ENCODE data around the gene EIF4G1. TPM values are rescaled to one million over a fixed set of nuclear protein-coding genes. Genes with fewer than 3 reads are reported as not detected.

EIF4G1 gene
- total RNA-seq, 1 experiment from 2014 or later: 798 TPM

DNA sequence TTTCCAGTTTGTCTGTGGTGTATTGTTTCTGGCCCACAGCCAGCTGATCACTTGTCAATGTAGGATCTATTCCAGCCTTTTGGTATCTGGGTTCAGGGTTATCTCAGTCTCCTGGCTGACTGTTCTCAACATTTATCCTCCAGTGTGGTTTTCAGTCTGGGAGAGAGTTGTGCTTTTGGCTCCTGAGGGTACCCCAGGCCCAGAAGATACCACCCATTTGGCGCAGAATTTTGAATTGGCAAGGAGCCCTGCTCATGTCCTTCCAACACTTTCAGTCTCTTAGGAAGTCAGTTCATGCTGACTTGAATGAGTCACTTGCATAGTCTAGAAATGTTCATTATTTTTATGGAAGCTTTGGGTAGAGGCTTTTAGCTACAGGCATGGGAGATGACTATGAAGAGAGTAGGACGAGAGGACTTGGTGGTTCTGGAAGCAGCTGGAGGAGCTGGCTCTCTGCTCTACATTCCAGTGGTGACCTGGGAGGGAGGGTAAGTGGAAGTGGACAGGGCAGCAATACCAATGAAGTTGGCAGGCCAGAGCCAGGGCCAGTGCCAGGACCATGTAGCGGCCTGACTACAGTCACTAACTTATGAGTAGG lies 54.3 kb downstream of the EIF4G1 start:
- no peak overlapping the region for H3K27ac ChIP-seq (ENCODE audit: low read length)
- intact Hi-C loops (cut with micrococcal nuclease; ENCODE audit: unreplicated experiment) (no loop called here), in situ Hi-C loops (cut with HindIII; ENCODE audit: low pct_unique_long_range_greater_than_20kb, low sequenced_read_pairs) (no loop called here)
- peaks cover 19% of the 10 kb centered on the region for H3K36me3 ChIP-seq (ENCODE audit: control insufficient read depth, insufficient read depth, low read length)
- no peak overlapping the region for H3K4me3 ChIP-seq (ENCODE audit: low read depth in 2 of 2, low read length in 2 of 2)
- H3K9me3 ChIP-seq (ENCODE audit: control insufficient read depth, insufficient read depth, low read depth, low read length): no peaks in the 10 kb centered on the region
- BruUV-seq (replicated peaks): no TSS peak
- TF ChIP-seq, protein P1, sequence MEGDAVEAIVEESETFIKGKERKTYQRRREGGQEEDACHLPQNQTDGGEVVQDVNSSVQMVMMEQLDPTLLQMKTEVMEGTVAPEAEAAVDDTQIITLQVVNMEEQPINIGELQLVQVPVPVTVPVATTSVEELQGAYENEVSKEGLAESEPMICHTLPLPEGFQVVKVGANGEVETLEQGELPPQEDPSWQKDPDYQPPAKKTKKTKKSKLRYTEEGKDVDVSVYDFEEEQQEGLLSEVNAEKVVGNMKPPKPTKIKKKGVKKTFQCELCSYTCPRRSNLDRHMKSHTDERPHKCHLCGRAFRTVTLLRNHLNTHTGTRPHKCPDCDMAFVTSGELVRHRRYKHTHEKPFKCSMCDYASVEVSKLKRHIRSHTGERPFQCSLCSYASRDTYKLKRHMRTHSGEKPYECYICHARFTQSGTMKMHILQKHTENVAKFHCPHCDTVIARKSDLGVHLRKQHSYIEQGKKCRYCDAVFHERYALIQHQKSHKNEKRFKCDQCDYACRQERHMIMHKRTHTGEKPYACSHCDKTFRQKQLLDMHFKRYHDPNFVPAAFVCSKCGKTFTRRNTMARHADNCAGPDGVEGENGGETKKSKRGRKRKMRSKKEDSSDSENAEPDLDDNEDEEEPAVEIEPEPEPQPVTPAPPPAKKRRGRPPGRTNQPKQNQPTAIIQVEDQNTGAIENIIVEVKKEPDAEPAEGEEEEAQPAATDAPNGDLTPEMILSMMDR (IDR thresholded peaks at IDR 0.05): no peak
- TF ChIP-seq POLR2AphosphoS5 (IDR thresholded peaks at IDR 0.05; ENCODE audit: low read depth, low read length) (no peak), TCF7L2 (IDR thresholded peaks at IDR 0.05; ENCODE audit: low read depth, low read length) (no peak), SIN3A (IDR thresholded peaks at IDR 0.05; ENCODE audit: borderline replicate concordance, insufficient read depth, low read depth, low read length) (no peak)
- TF ChIP-seq, protein P2, sequence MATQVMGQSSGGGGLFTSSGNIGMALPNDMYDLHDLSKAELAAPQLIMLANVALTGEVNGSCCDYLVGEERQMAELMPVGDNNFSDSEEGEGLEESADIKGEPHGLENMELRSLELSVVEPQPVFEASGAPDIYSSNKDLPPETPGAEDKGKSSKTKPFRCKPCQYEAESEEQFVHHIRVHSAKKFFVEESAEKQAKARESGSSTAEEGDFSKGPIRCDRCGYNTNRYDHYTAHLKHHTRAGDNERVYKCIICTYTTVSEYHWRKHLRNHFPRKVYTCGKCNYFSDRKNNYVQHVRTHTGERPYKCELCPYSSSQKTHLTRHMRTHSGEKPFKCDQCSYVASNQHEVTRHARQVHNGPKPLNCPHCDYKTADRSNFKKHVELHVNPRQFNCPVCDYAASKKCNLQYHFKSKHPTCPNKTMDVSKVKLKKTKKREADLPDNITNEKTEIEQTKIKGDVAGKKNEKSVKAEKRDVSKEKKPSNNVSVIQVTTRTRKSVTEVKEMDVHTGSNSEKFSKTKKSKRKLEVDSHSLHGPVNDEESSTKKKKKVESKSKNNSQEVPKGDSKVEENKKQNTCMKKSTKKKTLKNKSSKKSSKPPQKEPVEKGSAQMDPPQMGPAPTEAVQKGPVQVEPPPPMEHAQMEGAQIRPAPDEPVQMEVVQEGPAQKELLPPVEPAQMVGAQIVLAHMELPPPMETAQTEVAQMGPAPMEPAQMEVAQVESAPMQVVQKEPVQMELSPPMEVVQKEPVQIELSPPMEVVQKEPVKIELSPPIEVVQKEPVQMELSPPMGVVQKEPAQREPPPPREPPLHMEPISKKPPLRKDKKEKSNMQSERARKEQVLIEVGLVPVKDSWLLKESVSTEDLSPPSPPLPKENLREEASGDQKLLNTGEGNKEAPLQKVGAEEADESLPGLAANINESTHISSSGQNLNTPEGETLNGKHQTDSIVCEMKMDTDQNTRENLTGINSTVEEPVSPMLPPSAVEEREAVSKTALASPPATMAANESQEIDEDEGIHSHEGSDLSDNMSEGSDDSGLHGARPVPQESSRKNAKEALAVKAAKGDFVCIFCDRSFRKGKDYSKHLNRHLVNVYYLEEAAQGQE (IDR thresholded peaks at IDR 0.05; ENCODE audit: insufficient read depth in 1 of 2, low read depth in 2 of 2, low read length in 1 of 2): no peak
- DNase-seq (ENCODE audit: low read depth, low spot score): no peak
- ChIA-PET POLR2A (interaction anchor here (0.6 kb wide), 1 partner anchor 218 kb away, joined by 5 read pairs; no protein-coding TSS in a partner anchor), CTCF (no interaction called here)
- no peaks in the 10 kb centered on the region for H3K27me3 ChIP-seq (ENCODE audit: control insufficient read depth, insufficient read depth, low read length)
- peaks cover 18% of the 10 kb centered on the region for H3K4me1 ChIP-seq (ENCODE audit: control insufficient read depth, insufficient read depth, low read length)
- no peak for ATAC-seq

DNA sequence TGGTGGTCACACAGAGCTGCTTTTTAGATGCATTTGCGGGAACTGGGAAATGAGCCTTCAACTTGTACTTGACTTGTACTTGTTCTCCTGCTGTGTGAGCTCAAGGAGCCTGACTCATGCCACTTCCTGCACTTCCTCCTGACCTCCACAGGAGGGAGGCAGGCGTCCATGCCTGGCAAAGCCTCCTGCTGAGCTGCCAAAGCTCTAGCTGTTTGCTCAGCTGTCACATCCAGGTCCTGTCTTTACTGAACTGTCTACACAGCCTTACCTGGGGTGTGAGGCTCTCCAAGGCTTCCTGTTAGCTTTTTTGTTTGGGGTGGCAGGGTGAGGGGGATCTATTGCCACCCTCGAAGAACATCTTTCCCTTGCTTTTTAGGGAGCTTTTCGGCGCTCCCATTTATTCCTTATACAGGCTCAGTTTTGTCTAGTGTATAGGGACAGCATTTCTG lies 57.2 kb downstream of the EIF4G1 start:
- no peak overlapping the region for H3K27ac ChIP-seq (ENCODE audit: low read length)
- in situ Hi-C loops (cut with HindIII; ENCODE audit: low pct_unique_long_range_greater_than_20kb, low sequenced_read_pairs): no loop called here
- ChIA-PET POLR2A (interaction anchor here (0.6 kb wide), 1 partner anchor 171 kb away, joined by 8 read pairs; no protein-coding TSS in a partner anchor), CTCF (interaction anchor here (0.6 to 4.4 kb wide), 15 partner anchors 9 to 174 kb away, joined by 3 to 53 read pairs (median 5); no protein-coding TSS in a partner anchor)
- H3K9me3 ChIP-seq (ENCODE audit: control insufficient read depth, insufficient read depth, low read depth, low read length): no peaks in the 10 kb centered on the region
- peaks cover 12% of the 10 kb centered on the region for H3K4me1 ChIP-seq (ENCODE audit: control insufficient read depth, insufficient read depth, low read length)
- TF ChIP-seq, protein P1 (IDR thresholded peaks at IDR 0.05): peak; percentile 98
- TF ChIP-seq POLR2AphosphoS5 (IDR thresholded peaks at IDR 0.05; ENCODE audit: low read depth, low read length) (peak; percentile 39; the same call in 1 of the 2 replicates), TCF7L2 (IDR thresholded peaks at IDR 0.05; ENCODE audit: low read depth, low read length) (no peak), SIN3A (IDR thresholded peaks at IDR 0.05; ENCODE audit: borderline replicate concordance, insufficient read depth, low read depth, low read length) (0 out of 2 replicates have a peak, but pooled peaks have one; percentile 49)
- TF ChIP-seq, protein P2 (IDR thresholded peaks at IDR 0.05; ENCODE audit: insufficient read depth in 1 of 2, low read depth in 2 of 2, low read length in 1 of 2): 0 out of 4 replicates have a peak, but pooled peaks of 1 of the 2 experiments have one; percentile 38
- peaks cover 8% of the 10 kb centered on the region for H3K27me3 ChIP-seq (ENCODE audit: control insufficient read depth, insufficient read depth, low read length)
- peak; percentile 84 for DNase-seq (ENCODE audit: low read depth, low spot score)
- H3K36me3 ChIP-seq (ENCODE audit: control insufficient read depth, insufficient read depth, low read length): peaks cover 14% of the 10 kb centered on the region
- intact Hi-C loops (cut with micrococcal nuclease; ENCODE audit: unreplicated experiment): loop anchor here (2.0 to 10.0 kb wide), 3 partner anchors 97 to 173 kb away; no protein-coding TSS in a partner anchor
- no peak overlapping the region for H3K4me3 ChIP-seq (ENCODE audit: low read depth in 2 of 2, low read length in 2 of 2)
- peak; percentile 93 for ATAC-seq
- no TSS peak for BruUV-seq (replicated peaks)
